GM21619 (cell line): ENCODE results near the gene SERPINA4.

Experiments used
- ATAC-seq: cut with Tn5 transposase; IDR thresholded peaks from one replicate; pipeline ENCODE4 v1.9.1; 2021; ENCODE audit not compliant: unreplicated experiment

SERPINA4 gene, protein sequence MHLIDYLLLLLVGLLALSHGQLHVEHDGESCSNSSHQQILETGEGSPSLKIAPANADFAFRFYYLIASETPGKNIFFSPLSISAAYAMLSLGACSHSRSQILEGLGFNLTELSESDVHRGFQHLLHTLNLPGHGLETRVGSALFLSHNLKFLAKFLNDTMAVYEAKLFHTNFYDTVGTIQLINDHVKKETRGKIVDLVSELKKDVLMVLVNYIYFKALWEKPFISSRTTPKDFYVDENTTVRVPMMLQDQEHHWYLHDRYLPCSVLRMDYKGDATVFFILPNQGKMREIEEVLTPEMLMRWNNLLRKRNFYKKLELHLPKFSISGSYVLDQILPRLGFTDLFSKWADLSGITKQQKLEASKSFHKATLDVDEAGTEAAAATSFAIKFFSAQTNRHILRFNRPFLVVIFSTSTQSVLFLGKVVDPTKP

DNA sequence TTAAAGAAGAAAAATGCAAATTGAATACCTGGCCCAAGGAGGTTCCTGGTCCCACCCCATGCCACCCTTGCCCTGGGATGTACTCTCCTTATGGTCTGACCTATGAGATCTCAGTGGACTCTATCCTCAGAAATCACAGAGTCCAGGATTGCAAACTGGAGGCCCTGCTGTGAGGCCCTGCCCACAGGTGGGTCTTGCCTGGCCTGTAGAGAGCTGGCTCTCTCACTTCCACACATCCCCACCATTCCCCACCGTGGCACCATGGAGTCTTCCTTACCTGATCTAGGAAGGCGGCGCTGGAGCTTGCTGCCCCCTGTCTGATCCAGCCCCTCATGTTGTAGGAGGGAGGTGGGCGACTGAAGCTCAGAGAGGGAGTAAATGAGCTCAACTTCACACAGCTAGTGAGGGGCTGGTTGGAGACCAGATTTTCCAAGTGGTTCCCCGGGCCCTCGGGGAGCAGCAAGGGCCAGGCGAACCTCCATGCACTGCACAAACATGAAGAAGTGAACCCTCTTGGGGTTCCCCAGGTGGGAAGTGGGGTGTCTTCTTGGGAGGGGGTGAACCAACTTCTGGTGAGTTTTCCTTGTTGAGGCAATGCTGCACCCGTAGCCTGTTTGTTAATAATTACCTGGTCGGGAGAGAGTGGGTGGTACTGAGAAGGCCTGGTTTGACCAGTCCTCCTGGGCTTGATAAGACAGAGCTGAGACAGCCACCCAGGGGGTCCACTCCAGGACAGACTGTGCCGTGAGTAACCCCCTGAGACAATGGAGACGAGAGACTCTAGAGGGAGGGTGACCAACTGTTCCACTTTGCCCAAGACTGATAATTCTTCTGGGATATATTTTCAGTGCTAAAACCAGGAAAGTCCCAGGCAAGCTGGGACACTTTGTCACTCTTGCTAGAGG, at the start of gene SERPINA4:
Gene SERPINA4, plus strand, starts transcription at position 692 of the 905 bp plus-strand sequence. CDS start 2,041 bp downstream, outside the sequence.
- no peak for ATAC-seq

DNA sequence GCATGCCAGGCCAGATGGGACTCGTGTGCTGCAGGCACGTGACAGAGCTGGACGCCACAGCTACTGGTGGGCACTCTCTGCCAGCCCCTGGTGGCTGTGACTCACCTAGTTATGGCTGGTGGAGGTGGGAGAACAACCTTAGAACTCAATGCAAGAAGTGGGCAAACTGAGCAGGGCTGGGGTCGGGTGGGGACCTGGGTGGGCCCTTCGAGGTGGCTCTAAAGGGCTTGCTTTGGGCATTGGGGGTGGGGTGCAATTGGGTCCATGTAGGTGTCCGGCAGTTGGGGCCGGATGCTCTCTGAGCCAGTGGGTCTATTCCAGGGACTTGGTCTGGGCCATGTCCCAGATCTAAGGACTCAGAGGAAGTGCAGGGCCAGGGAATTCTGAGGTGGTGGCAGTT, 46.9 kb upstream of the SERPINA4 start:
- ATAC-seq = no peak

DNA sequence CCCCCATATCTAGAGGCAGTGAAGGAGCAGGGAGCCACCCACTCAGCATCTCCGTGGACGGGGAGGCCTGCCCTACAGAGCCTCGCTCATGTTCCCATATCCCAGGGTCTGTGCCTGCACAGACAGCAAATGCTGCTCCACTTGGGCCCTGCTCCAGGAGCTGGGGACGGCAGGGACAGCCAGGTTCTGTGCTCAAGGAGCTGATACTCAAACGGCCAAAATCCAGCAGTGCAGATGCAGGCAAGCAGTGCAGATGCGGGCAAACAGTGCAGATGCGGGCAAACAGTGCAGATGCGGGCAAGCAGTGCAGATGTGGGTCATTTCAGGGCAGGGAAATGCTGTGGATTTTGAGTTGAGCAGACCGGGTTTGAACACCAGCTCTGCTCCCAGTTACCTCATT, 45.8 kb upstream of the SERPINA4 start:
- no peak for ATAC-seq

DNA sequence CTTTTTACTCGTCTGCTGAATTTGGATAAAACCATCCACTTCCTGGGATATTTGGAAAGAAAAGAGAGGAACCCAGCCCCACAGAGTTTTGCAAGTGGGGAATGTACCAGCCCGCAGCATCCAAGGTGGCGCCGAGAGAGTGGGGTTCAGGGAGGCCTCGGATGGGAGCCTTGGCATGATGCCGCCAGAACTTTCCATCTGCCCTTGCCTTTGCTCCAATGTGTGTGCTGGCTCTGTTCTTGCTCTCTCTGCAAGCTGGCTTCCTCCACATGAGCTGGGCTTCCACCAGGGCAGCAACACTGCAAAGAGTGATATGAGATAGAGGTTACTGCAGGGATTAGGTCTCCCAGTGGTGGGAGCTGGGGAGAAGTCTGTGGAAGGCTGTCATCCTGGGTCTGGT, 45.4 kb upstream of the SERPINA4 start:
- ATAC-seq = no peak

DNA sequence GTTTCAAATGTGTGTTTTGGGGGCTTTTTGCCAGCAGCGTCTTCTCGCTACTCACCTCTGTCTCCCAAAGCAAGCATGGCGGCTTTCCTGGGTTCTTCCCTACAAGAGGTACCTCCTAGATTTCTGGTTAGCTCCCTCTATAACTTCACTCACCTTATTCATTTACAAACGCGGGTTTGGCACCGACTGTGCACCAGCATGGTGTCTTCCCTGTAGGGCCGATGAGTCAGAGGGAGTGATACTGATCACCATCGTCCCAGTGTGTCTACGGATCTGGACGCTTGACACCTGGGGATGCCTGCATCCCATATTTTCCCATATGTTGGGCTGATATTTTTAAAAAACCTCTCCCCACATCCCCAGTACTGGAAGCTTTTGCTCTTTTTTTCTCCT, 44.0 kb upstream of the SERPINA4 start:
- no peak for ATAC-seq

DNA sequence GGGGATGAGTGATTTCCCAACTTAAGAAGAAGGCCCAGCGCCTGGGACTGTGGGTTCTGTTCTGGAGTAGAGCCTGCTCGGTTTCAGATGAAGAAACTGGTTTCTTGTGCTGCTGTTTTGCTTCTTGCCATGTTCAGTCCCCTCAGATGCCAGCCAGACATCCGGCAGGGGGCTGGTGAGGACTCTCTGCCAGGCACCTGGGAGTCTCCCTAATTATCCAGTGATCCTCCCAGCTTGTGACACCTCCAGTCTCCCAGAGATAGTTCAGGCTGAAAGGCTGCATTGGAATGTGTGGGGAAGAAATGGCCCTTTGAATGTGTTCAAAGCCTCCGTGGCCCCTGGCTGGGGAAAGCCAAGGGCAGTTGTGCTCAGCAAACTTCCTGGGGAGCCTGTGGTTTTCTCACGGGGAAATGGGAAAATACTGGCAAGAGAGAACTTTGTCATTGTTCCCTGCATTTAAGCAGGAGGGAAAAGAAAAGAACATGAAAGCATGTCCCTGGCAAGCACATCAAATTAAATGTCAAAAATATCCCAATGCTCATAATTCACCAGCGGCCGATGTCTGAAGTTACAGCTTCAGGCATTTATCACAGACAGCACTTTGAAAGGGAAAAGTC, 43.5 kb upstream of the SERPINA4 start:
- no peak for ATAC-seq

DNA sequence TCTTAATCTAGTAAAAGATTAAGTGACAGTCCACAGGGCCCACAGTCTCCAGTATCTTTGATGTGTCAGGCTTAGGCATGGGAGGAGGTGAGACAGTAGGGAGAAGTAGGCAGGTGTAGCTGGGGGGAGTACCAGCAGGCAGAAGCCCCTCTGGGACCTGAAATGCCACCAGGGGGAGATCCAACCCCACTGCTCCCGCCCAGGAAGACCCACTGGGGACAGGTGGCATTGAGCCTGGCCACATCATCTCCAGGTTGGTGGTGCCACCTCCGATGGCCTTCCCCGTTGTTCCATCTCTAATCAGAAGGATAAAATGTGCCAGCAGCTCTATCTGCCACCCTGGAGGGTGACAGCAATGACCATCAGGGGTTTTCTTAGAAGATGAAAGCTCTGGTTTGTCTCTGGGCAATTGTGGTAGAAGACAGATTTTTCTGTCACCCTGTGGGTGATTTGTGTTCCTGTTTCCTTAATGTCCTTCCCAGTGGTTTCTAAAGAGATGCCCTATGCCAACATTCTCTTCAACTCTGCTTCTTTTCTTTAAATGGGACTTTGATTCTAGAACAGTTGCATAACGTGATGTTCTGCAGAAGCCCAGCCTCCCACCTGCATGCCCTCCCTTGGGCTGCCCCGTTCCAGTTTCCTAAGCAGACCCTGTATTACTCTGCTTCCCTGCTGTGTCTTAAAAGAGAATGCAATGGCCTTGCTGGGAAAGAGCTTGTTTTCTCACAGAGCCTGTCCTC, 39.7 kb upstream of the SERPINA4 start:
- no peak for ATAC-seq

DNA sequence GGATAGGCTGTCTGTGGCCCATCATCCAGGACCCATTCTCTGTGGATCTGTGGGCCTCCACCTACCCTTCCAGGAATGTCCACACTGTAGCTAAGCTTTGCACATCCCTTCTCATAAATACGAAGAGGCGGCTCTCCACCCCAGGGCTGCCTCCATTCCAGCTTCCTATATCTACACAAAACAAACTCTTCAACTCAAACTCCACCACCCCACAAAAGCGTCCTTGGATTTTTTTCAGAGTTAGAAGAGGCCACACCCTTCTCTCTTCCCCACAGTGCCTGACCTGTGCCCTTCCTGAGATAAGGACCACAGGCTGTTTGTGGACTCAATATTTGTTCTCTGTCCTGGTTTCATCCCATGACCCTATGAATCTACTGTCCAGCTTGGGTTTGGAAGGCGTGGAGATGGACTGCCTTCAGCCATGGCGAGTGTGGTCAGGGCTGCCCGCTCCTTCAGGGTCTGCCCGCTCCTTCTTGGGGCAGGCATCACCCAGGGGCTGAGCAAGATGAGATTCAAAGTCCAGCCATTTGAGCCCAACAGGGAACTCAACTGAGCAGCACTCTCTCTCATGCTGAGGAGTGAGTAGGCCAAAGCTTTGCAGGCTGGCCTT, 39.0 kb upstream of the SERPINA4 start:
- no peak for ATAC-seq

DNA sequence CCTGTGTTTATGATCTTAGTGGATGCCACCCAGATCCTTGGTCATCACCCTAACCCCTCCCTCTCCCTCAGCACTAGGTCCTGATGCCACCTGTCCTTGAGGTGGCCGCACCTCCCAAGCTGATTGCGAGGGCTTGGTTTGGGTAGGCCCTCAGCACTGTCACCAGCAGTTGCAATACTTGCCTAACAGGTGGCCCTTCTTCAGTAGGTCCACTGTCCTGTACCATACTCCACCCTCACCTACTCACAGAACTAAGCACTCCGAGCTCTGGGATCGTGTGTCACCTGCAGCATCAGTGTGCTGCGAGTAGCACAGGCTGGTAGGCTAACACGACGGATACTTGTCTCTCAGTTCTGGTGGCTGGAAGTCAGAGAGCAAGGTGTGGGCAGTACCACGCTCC, 38.0 kb upstream of the SERPINA4 start:
- ATAC-seq = no peak

DNA sequence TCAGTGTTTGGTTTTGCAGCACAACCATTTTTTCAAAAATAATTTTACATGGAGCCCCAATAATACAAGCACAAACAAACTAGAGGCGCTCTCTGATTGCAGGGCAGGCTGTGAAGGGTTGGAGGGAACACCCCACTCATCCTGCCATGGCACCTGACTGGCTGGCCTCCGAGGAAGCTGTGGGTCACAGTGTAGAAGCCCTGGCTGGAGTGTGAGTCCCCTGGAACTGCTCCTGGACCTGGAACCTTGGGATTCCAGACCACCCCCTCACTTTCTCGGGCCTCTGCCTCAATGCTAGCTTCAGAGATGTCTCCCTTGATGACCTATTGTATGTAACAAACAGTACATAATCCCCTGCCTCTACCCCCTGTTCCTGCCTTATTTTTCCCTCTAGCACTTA, 37.1 kb upstream of the SERPINA4 start:
- ATAC-seq = no peak

DNA sequence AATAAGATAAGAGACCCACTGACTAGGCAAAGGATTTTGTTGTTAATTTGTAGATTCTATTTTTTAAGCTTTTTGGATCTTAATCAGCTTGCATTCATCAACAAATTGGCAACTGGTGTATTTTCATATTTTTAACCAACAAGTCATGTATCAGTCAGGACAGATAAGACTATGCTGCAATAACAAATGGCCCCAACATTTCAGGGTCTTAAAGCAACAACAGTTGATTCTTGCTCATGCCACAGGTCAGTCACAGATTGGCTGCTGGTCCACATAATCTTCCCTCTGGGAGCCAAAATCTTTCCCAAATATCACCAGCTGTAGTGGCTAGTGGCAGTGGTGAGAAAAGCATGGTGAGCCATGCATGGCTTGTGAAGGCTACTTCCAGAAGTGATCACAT, 30.1 kb upstream of the SERPINA4 start:
- ATAC-seq = no peak

DNA sequence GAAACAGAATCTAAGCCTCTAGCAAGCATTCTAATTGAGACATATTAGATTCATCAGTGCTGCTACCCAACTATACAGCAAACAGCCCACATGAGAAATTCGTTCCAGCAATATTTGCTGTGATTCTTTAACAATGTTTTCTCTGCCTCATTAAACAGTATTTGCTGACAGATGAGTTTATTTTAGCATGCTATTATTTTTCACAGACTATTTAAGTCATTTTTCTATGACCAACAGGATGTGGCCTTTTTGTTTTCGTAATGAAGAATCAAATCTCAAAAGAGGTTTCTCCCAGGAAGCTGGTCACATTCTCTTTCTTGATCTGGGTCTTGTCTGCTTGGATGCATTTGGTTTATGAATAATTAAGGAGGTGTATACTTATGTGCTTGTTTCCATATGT, 28.8 kb upstream of the SERPINA4 start:
- no peak for ATAC-seq

DNA sequence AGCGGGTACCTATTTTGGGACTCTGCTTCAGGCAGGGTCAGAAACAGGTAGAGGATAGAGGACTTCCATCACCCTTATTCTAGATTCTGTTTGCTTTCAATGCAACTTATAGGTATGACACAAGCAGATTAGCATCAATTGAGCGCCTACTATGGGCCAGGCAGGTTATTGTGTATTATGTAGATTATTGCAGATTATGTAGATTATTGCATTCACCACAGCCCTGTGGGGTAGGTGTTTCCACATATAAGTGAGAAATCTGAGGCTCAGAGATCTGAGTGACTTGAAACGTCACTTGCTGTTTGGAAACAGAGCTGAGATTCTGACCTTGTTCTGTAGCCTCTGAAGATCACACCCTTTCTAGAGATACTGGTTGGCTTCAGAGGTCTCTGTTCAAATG, 25.7 kb upstream of the SERPINA4 start:
- no peak for ATAC-seq

DNA sequence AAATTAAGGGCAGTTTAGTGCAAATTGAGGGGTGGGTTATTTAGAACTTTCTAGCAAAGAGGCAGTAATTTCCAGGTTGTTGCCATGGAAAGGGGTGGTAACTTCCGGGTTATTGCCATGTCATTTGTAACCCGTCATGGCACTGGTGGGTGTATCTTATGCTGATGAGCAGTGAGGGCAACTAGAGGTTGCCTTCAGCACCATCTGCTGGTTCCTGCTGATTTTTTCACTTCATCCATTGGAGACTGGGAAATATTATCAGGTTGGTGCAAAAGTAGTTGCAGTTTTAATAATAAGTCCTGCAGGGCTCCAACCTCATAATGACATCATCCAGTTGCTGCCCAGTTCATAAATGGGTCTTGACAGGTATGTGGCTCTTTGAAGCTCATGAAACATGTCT, 24.4 kb upstream of the SERPINA4 start:
- no peak for ATAC-seq

DNA sequence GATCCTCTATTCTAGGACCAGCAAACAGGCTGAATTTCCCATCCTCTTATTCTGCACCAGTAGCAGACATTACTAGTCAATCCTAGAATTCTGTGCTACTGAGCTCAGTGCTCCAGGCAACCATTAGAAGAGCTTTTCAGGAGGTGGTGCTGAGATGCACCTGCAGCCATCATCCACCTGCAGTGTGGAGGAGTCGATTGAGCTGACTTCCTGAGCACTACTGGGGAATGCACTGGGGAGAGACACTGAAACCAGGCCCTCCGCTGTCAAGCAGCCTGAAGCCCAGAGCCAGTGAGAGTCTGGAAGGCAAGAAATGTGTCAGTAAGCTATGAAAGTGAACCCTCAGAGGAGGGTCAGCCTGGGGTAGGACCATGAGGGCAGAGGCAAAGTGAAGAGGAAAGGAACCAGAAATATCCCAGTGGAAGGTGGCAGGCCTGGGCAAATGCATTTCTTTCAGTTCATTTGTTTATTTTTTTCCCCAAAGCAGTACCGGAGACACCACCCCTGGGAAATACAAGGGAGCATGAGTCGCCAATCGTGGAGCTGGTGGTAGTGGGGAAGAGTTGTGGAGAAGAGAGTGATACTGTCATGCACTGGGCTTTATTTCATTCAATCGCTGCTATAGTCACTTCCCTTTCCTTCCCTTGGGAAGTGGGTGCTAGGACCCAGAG, 23.0 kb upstream of the SERPINA4 start:
- ATAC-seq = no peak

DNA sequence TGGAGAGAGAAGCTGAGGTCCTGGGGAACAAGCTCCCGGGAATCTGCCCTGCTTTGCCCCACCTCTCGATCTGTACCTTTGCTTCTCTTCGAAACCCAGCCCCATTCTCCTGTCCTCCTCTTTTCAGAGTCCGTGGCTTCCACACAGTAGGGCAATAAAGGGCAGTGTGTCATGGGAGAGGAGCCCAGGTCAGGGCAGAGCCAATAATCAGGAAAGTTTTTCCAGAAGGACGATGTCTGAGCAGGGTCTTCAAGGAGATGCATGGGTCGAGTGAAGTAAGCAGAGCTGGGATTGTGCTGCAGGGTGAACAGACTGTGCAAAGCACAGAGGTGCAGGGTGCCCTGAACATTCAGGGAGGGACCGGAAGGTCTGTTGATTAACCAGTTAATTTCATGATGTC, 22.1 kb upstream of the SERPINA4 start:
- no peak for ATAC-seq

DNA sequence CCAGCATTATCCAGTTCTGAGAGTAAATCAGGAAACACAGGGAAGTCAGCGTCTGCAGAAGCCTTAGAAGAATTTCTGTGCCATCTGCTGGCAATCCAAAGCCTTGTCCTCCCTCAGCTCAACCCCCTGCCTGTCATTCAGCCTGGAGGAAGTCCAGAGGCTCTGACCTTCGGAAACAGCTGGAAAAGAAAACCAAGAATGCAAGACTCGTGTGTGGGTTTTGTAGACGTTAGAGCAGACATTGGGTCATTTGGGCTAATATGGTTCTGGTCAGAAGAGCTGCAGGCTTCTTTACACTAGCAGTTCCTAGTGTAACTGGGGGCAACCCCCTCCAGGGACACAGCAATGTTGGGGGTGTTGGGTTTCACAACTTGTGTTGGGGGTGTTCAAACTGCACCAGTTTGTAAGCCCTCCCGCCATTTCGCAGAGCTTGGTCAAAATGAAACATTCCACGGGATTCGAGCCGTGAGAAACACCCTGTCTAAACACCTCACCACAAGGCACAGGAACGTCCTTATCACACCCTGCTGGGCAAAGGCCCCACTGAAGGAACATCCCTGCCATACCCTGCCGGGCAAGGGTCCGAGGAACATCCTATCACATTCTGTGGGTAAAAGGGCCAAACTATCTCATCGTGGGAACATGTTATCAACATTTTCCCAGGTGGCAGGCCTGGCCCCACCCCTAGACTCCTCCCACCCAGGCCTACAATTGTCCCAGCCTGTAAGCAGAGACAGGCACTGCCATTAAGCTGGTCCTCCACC, 21.0 kb upstream of the SERPINA4 start:
- no peak for ATAC-seq

DNA sequence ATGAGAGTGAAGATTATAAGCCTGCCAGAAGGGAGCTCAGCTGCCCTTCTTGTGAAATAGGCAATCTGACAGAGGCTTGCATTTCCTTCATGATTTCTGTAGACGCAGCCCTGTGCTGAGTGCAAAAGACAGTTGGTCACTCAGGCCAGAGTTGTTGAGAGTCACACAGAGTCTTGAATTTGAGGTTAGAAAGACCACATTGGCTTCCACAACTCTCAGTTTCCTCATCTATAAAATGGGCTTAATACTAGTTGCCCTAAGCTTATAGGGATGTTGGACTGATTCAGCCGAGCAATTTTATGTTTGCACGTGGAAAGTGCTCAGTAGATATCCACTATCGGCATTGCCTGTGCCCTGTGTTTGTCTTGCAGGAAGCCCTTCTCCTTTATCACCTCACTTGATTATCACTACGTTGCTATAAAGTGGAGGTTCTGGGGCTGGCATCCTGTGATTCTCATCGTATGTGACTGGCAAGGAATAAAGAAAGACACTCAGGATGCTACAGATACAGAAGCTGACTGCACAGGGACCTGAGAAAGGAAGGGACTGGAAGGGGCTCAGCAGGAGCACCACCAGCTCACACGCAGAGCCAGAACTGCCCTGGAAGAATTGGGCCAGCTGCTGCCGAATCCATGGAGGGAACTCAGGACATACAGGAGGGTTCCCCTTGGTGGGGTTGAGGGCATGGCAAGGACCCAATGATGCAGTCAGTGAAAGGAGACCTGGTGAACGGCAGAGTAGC, 19.8 kb upstream of the SERPINA4 start:
- ATAC-seq = no peak
